ENCODE data around the gene TRAK1.
A peak's percentile ranks its signal among the peaks of the same experiment; 100 is the strongest.

The TRAK1 gene

DNA sequence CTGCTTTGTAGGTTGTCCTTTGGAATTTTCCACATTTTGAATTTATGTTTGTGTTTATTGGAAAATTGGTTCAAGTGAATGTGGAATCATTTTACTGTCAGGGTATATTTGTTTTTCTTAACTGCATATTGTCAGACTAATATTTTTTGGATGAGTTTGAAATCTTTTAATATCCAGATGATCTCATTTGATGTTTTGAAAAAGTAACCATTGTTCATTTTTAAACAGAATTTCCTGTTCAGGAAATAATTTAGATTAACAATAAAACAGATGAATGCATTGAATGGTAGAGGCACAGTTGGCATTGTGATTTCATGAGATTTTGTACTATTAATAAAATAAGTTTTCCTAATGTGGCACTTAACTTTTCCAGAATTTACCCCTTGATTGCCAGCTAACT is 15.5 kb downstream of the TRAK1 start:
- no peak overlapping the region for H3K4me3 ChIP-seq (ENCODE audit: low read depth, low read length)
- TF ChIP-seq, protein P1, sequence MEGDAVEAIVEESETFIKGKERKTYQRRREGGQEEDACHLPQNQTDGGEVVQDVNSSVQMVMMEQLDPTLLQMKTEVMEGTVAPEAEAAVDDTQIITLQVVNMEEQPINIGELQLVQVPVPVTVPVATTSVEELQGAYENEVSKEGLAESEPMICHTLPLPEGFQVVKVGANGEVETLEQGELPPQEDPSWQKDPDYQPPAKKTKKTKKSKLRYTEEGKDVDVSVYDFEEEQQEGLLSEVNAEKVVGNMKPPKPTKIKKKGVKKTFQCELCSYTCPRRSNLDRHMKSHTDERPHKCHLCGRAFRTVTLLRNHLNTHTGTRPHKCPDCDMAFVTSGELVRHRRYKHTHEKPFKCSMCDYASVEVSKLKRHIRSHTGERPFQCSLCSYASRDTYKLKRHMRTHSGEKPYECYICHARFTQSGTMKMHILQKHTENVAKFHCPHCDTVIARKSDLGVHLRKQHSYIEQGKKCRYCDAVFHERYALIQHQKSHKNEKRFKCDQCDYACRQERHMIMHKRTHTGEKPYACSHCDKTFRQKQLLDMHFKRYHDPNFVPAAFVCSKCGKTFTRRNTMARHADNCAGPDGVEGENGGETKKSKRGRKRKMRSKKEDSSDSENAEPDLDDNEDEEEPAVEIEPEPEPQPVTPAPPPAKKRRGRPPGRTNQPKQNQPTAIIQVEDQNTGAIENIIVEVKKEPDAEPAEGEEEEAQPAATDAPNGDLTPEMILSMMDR (IDR thresholded peaks at IDR 0.05; ENCODE audit: low read depth, low read length) = no peak

DNA sequence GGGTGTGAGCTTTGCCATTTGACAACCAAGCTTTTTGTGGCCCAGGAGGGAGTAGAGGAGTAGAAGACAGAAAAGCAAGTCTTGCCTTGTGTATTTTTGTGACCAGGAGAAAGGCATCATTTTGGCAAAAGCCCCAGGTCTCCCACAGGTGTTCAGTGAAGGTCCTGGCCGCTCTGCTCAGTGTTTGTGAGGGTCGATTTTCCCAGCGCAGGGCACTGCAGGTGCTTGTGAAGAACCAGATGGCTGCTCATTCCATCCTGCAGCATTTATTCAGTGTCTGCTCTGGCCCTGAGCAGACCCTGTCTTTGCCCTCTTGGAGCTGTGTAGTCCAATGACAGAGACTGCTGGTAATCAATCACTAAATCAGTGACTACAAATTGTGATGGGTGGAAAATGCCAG is 19.5 kb downstream of the TRAK1 start:
- H3K4me3 ChIP-seq (ENCODE audit: low read depth, low read length) = no peak overlapping the region
- TF ChIP-seq, protein P1 (IDR thresholded peaks at IDR 0.05; ENCODE audit: low read depth, low read length) = no peak

DNA sequence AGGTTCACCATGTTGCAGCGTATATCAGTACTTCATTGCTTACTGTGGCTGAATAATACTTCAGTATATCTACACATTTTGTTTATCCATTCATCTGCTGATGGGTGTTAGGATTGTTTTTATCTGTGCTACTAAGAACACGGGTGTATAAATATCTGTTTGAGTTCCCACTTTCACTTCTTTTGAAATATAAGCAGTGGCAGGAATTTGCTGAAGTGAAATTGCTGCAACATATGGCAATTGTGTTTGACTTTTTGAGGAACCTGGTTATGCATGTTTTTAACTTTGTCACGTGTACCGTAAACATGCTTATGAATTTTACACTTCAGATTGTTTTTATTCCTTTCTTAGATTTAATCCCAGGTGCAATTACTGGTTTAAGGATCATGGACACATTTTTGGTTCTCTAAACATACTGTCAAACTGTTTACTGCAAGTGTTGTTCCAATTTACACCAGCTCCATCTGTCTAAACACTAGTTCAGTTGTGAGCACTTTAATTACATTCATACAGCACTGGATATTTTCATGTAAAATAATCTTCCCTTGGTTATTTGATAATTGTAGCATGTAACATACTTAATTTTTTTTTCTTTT is 23.1 kb downstream of the TRAK1 start:
- H3K4me3 ChIP-seq (ENCODE audit: low read depth, low read length) = no peak overlapping the region
- TF ChIP-seq, protein P1 (IDR thresholded peaks at IDR 0.05; ENCODE audit: low read depth, low read length) = no peak

DNA sequence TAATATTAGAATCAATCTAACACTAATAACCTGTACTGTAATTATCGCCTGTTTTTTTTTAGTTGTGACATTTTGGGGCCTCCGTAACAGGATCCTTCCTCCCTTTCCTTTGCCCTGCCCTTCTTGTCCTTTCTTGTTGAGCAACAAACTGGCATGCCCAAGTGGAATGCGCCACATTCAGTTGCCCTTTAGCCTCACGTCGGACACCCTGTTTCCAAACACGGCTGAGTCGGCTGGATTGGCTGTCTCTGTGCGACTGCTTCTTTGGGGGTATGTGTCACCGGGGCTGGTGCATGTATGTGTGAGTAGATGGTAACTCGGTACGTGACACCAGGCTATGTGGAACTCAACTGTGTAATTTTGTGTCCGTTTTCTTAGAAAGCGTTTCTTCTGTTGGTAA is 24.1 kb downstream of the TRAK1 start:
- TF ChIP-seq, protein P1 (IDR thresholded peaks at IDR 0.05; ENCODE audit: low read depth, low read length) = no peak
- H3K4me3 ChIP-seq (ENCODE audit: low read depth, low read length) = no peak overlapping the region

DNA sequence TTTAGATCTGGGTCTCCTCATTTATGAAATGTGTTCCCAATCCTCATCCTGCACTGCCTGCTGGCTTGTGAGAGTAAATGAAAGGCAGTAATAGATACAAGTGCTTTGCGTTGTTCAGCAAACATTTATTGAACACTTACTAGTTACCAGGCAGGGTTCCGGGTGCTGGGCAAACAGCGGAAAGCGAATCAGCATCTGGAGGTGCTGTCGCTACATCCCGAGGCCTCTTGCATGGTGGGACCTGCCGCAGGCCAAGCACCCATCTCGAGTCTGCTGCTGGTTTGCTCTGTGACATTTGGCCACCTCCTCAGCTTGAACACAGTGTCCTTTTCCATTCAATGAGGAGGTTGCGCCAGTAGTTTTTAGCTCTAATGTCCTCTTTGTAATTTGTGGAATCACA is 24.8 kb downstream of the TRAK1 start:
- H3K4me3 ChIP-seq (ENCODE audit: low read depth, low read length) = no peak overlapping the region
- TF ChIP-seq, protein P1 (IDR thresholded peaks at IDR 0.05; ENCODE audit: low read depth, low read length) = no peak

DNA sequence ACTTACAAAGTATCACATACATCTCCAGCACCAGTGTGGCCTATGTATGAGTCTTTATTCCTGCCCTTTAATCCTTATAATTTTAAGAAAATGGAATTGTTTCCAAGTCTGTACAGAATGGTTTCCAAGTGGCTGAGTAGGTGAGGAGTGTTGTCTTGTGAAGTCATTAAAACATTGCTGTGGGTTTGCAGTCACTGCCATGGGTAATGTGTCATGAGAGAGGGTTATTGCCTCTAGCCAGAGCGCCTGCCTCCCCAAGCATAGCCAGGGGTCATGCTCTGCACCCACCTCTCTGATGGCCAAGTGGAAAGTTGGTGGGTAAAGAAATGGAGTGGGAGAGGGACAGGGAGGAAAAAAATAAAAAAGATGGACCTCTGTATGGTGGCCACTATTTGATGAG is 25.3 kb downstream of the TRAK1 start:
- TF ChIP-seq, protein P1 (IDR thresholded peaks at IDR 0.05; ENCODE audit: low read depth, low read length) = no peak
- H3K4me3 ChIP-seq (ENCODE audit: low read depth, low read length) = no peak overlapping the region

DNA sequence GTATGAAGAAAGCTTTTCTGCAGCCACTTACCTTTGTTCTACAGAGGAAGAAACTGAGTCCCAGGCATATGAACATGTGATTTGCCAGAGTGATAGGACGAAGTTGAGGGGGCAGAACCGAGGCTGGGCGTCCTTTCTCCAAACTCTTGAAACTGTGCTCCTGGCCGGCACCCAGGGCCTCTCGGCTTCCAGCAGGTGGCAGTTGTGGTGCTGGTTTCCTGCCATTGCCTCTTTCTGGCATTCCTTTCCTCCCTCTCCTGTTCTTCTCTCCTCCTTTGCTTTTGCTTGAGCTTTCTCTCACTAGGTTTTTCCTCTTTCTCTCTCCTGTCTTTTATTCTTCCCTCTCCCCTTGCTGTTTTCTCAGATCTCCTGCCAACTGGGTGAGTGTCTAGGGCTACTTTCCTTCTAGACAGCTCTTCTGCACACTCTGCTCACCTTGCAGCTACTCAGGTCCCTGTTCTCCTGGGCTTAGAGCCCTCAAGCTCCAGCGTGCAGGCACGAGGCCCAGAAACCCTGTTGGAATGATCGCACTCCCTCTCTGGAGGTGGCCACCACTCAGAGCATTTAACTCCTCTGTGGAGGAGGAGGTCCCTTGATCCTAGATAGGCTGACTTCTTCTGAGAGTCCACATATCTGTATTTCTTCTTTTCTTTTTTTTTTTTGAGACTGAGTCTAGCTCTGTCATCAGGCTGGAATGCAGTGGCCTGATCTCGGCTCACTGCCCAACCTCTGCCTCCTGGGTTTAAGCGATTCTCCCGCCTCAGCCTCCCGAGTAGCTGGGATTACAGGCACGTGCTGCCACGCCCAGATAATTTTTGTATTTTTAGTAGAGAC is 26.2 kb downstream of the TRAK1 start:
- TF ChIP-seq, protein P1 (IDR thresholded peaks at IDR 0.05; ENCODE audit: low read depth, low read length) = peak; percentile 47
- no peak overlapping the region for H3K4me3 ChIP-seq (ENCODE audit: low read depth, low read length)

Data from WI38 (cell line).